Right renal pelvis (tissue), 4 donors: ENCODE data around the gene ASCC3. TPM values are rescaled to one million over a fixed set of nuclear protein-coding genes. Genes with fewer than 3 reads are reported as not detected.

Source experiments
- DNase-seq, 4 donors: peaks; one replicate each; pipeline ENCODE4 v3.0.0-alpha.2; 2013; ENCODE audit warnings: low read depth in 4 of 4, low spot score in 3 of 4, missing footprints in 1 of 4
- polyA plus RNA-seq, 4 donors: library from polyadenylated mRNA; unstranded; fragments of 120-200 nt; gene quantifications; one replicate each; pipeline ENCODE4 v1.2.1, GENCODE V29; 2013; ENCODE audit not compliant: insufficient read length in 4 of 4

Gene ASCC3
- polyA plus RNA-seq, 4 donors, result 22.9 to 25.1 (median 24.8) TPM

GRCh38 chr6:100730001-100730980 is 150.8 kb downstream of the ASCC3 start:
- DNase-seq, result no peak

GRCh38 chr6:100726666-100727065 is 154.5 kb downstream of the ASCC3 start:
- no peak for DNase-seq

GRCh38 chr6:100724696-100725095 is 156.4 kb downstream of the ASCC3 start:
- no peak for DNase-seq

- no peak for DNase-seq
Observed at GRCh38 chr6:100724222-100724621, 156.9 kb downstream of the ASCC3 start.

GRCh38 chr6:100721256-100721655 is 159.9 kb downstream of the ASCC3 start:
- DNase-seq, result no peak

- DNase-seq, result peak in 1 of 4 donors; percentile 3
Observed at GRCh38 chr6:100719883-100720682, 161.0 kb downstream of the ASCC3 start.

- DNase-seq, result no peak
Observed at GRCh38 chr6:100712997-100713396, 168.1 kb downstream of the ASCC3 start.

- no peak for DNase-seq
Observed at GRCh38 chr6:100706491-100706890, 174.6 kb downstream of the ASCC3 start.

- DNase-seq, result no peak
Observed at GRCh38 chr6:100704961-100705360, 176.2 kb downstream of the ASCC3 start.

- no peak for DNase-seq
Observed at GRCh38 chr6:100701728-100702127, 179.4 kb downstream of the ASCC3 start.

- no peak for DNase-seq
Observed at GRCh38 chr6:100700009-100700408, 181.1 kb downstream of the ASCC3 start.

GRCh38 chr6:100695445-100695844 is 185.7 kb downstream of the ASCC3 start:
- DNase-seq, result no peak

GRCh38 chr6:100693249-100693927 is 187.7 kb downstream of the ASCC3 start:
- DNase-seq, result no peak

- no peak for DNase-seq
Observed at GRCh38 chr6:100691972-100692371, 189.2 kb downstream of the ASCC3 start.

GRCh38 chr6:100686216-100686615 is 194.9 kb downstream of the ASCC3 start:
- no peak for DNase-seq

GRCh38 chr6:100685747-100686146 is 195.4 kb downstream of the ASCC3 start:
- no peak for DNase-seq

- DNase-seq, result no peak
Observed at GRCh38 chr6:100680163-100680562, 201.0 kb downstream of the ASCC3 start.

- no peak for DNase-seq
Observed at GRCh38 chr6:100678027-100678426, 203.1 kb downstream of the ASCC3 start.

GRCh38 chr6:100677240-100677639 is 203.9 kb downstream of the ASCC3 start:
- DNase-seq, result no peak

- DNase-seq, result no peak
Observed at GRCh38 chr6:100673641-100674040, 207.5 kb downstream of the ASCC3 start.

- DNase-seq, result no peak
Observed at GRCh38 chr6:100671740-100672139, 209.4 kb downstream of the ASCC3 start.
